ENCODE data around the gene TMEM131.
"Not testable (repeated sequence)": the region's sequence is repeated elsewhere in the genome, so short reads cannot be mapped to it uniquely, and the experiment has no call there.

The TMEM131 gene

GRCh38 chr2:97717613-97717995 lies 278.1 kb downstream of the TMEM131 start:
- DNase-seq, result no peak

- no peak for DNase-seq
Observed at GRCh38 chr2:97716695-97717612, 278.8 kb downstream of the TMEM131 start.

DNA sequence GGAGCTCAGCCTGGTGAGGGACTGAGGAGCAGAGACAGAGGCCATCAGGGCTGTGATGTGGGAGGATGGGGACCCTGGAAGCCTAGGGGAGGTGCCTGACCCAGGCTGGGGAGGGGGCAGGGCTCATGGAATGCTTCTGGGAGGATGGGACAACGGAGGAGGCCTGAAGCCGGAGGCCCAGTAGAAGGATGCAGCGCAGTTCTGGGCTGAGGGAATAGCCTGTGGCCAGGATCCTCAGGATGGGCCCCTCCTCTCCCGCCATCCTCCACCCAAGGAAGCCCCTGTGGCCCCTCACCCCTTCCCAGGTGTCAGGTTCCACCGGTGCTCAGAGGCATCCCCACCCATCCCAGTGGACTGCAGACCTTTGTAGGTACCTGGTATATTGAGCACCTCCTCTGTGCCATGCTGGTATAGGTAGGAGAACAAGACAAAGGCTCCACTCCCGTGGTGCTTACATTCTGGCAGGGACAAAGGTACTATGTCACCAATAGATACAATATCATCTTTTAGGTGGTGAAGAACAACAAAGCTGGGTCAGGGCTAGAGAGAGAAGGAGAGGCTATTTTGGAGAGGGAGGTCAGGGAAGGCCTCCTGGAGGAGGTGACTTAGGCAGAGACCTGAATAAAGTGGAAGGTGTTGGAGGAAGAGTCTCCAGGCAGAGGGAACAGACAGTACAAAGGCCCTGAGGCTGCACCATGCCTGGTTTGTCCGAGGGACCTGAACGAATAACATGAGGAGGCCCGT lies 279.6 kb downstream of the TMEM131 start:
- no peak for DNase-seq

DNA sequence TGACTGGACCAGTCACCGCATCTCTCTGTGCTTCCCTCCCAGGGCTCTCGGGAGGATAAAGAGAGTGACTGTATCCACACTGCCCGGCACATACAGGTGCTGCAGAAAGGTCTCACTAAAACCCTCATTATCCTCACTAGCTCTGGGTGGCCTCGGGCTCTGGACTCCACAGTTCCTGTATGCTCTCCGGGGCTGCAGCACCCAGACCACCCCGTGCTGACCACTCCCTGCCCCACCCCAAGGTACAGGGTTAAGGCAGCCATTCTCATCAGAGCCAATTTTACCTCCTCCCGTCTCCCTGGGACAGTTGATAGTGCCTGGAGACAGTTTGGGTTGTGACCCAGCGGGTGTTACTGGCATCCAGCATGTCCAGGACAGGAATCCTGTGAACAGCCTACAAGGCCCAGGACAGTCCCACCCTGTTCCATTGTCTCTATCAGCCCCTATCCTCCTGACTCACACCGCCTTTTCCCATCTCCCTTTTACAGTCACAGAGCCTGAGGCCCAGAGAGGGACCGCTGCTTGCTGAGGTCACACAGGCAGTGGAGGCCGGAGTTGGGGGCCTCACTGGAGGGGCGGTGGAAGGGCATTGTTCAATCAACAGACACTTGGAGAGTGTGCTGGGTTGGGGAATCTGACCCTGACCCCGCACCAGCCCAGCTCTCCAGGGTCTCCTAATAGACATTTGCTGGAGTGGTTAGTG lies 280.6 kb downstream of the TMEM131 start:
- no peak for DNase-seq

GRCh38 chr2:97714084-97714949 lies 281.4 kb downstream of the TMEM131 start:
- peak in 1 of 2 experiments; percentile 10 for DNase-seq

GRCh38 chr2:97713296-97714083 lies 282.3 kb downstream of the TMEM131 start, which contains the start of gene ZAP70:
Gene ZAP70, plus strand, starts transcription at chr2:97713576. Its CDS starts 10,461 bp downstream, at chr2:97724037.
- no peak for DNase-seq

DNA sequence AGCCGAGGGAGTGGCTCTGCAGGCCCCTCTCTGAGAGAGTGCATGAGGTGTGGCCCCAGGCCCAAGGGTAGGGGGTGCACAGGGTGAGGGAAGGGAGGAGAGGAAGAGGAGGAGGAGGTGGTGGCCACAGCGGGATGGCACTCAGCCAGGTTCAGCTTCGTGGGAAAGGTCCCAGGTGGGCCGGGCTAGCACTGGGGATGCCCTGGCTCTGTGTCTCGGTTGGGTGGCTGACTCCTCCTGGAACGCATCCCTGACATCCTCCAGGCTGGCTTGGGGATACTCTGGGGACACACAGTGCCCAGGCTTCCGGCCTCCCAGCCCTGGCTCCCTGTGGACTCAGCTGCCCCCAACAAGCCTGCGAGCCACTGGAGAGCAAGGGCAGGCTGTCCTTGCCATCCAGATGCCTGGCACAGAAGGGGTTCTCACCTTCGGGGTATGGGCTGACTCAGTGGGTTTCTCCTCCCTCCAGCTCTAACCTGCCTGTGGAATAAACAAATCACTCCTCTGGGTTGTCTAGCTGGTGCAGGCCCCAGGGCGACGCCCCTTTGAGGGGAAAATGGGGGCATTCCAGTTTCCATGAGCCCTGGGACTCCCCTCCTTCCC lies 283.0 kb downstream of the TMEM131 start:
- DNase-seq, result no peak

GRCh38 chr2:97712175-97712574 lies 283.6 kb downstream of the TMEM131 start:
- not testable (repeated sequence) for DNase-seq

GRCh38 chr2:97711394-97711711 lies 284.4 kb downstream of the TMEM131 start:
- no peak for DNase-seq

DNA sequence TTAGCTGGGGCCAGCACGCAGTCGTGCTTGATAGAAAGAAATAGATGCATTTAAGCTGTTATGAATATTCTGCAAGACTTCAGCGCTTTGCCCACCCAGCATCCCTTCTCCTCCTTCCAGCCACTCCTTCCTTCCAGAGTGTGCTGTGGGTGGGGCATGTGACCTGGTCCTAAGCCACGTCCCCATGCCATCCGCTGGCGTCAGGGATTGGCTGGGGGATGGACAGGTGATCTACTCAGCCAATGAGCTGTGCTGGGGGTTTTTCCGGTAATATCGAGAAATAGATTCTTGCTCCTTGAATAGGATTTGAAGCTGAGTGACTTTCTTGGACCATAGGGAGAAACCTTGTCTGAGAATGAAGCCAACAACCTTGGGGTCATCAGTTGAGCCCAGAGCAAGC lies 287.1 kb downstream of the TMEM131 start:
- no peak for DNase-seq

DNA sequence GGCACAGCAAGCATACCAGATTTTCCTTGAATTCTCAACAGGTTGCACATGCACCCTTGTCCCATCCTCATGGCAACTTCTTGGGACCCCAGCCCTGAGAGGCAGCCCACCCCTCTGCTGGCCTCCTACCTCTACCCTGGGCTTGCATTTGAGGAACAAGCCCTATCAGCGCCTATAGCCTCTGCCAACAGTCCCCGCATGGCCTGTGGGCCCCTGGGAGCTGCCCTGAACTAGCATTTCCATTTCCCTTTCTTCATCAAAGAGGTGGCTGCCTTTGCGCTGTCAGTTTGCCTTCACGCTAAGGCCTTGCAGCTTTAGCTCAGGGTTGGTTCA lies 287.7 kb downstream of the TMEM131 start:
- no peak for DNase-seq

DNA sequence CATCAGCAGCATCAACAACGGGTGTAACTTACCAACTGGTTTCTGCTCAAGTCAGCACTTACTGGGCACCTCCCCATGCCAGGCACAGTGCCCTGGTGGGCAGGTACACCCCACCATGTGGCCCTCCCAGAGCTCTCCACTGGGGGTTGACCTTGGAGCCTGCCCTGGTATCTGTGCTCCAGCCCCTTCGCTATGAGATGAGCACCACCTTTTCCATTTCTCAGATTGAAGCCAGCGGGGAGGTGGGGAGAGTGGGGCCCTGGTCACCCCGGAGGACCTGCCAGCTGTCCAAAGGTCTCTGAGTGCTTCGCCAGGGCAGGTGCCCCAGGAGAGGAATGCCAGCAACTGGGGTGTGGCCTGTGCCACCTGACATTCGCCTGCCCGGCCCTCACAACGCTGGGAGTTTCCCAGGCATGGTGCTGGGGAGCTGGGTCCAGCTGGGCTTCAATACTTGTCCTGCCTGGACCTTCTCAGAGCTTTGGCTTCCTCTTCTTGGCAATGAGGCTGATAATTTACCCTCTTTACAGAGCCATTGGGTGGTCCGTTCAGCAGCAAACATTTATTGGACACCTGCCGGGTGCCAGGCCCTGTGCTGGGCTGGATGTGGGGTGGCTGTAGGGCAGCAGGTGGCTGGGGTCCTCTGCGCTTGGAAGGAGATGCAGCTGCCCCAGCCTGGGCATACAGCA lies 288.2 kb downstream of the TMEM131 start:
- no peak for DNase-seq

- DNase-seq, result no peak
Observed at GRCh38 chr2:97706708-97707345, 288.9 kb downstream of the TMEM131 start.

Measured in NCI-H2081 (cell line).